GM19238 (cell line): ENCODE data around the gene OSGIN1.
"Not testable (repeated sequence)": the region's sequence is repeated elsewhere in the genome, so short reads cannot be mapped to it uniquely, and the experiment has no call there.

Experiments
- DNase-seq: peaks from one replicate; pipeline ENCODE4 v3.0.0; 2011; ENCODE audit warnings: low spot score; ENCODE audit not compliant: insufficient read length

The OSGIN1 gene

GRCh38 chr16:83940630-83941378, 12.2 kb upstream of the OSGIN1 start:
- DNase-seq: no peak

GRCh38 chr16:83941546-83941945, 11.5 kb upstream of the OSGIN1 start:
- not testable (repeated sequence) for DNase-seq

- DNase-seq: no peak
Observed at GRCh38 chr16:83942074-83942473, 11.0 kb upstream of the OSGIN1 start.

- DNase-seq: no peak
Observed at GRCh38 chr16:83942815-83943515, 10.1 kb upstream of the OSGIN1 start.

- DNase-seq: no peak
Observed at GRCh38 chr16:83943516-83944050, 9.5 kb upstream of the OSGIN1 start.

- no peak for DNase-seq
Observed at GRCh38 chr16:83945587-83945986, 7.5 kb upstream of the OSGIN1 start.

GRCh38 chr16:83946154-83946780, 6.8 kb upstream of the OSGIN1 start:
- no peak for DNase-seq

GRCh38 chr16:83946781-83947566, 6.1 kb upstream of the OSGIN1 start:
- DNase-seq: no peak

GRCh38 chr16:83947642-83948234, 5.3 kb upstream of the OSGIN1 start:
- DNase-seq: no peak

GRCh38 chr16:83948914-83949723, 3.9 kb upstream of the OSGIN1 start:
- no peak for DNase-seq

GRCh38 chr16:83949724-83950001, 3.4 kb upstream of the OSGIN1 start:
- DNase-seq: no peak

- not testable (repeated sequence) for DNase-seq
Observed at GRCh38 chr16:83950862-83951399, 2.1 kb upstream of the OSGIN1 start.

GRCh38 chr16:83951544-83951943, 1.5 kb upstream of the OSGIN1 start:
- DNase-seq: no peak

GRCh38 chr16:83952587-83952939, 477 bp upstream of the OSGIN1 start:
- no peak for DNase-seq

GRCh38 chr16:83953796-83954576, 946 bp downstream of the OSGIN1 start:
- peak; percentile 41 for DNase-seq

- DNase-seq: no peak
Observed at GRCh38 chr16:83954577-83955016, 1.6 kb downstream of the OSGIN1 start.

GRCh38 chr16:83955218-83956130, 2.4 kb downstream of the OSGIN1 start:
- DNase-seq: no peak
